HCT116 (cell line): ENCODE results near the gene RBMS1. TPM values are rescaled to one million over a fixed set of nuclear protein-coding genes. Genes with fewer than 3 reads are reported as not detected.

ENCODE experiments used
- ATAC-seq: fragments of 200-7000 bp; cut with Tn5 transposase; 2 replicates; pipeline ENCODE4 v1.9.1; 2020; ENCODE audit warnings: mild to moderate bottlenecking, moderate library complexity
- BruUV-seq: library from RNA; stranded (reverse); fragments of 400-500 nt; replicated peaks from 2 replicates; lab custom pipeline; 2021; lab: Mats Ljungman, UMichigan
- CTCF ChIA-PET: fragments of 300-600 bp; sonication (Branson Sonifier 250); formaldehyde crosslinking; loops from one replicate; lab custom pipeline; 2021; ENCODE audit warnings: antibody characterized with exemption; lab: Charles Lee
- POLR2A ChIA-PET: fragments of 300-600, 350-600 bp; sonication (Branson Sonifier 250); formaldehyde crosslinking; loops from one replicate; lab custom pipeline; 2021; ENCODE audit warnings: antibody characterized with exemption; lab: Charles Lee
- RAD21 ChIA-PET, 2 experiments: fragments of 300-600 bp; sonication (Branson Sonifier 250); formaldehyde crosslinking; loops; one replicate each; lab custom pipeline; 2023; ENCODE audit warnings: low total read pairs in 2 of 2; ENCODE audit not compliant: uncharacterized antibody in 2 of 2, unreplicated experiment in 2 of 2, low non-redundant PET in 1 of 2; lab: Charles Lee
- DNase-seq: peaks from one replicate; pipeline ENCODE4 v3.0.0-alpha.2; 2010; ENCODE audit warnings: low read depth, low spot score
- H2AFZ ChIP-seq: fragments of 200-600 bp; shearing (Covaris generic), sonication (generic); 2 replicates; pipeline ENCODE4 v1.6.1; 2017; ENCODE audit warnings: low read depth, mixed run types, mixed read lengths, antibody characterized with exemption, low read length; ENCODE audit not compliant: poor library complexity, severe bottlenecking
- H3K27ac ChIP-seq: 2 replicates; pipeline ENCODE4 v1.5.1; 2012; ENCODE audit warnings: low read depth, low read length
- H3K27me3 ChIP-seq: fragments of 200-600 bp; sonication (generic); 2 replicates; pipeline ENCODE4 v1.6.1; 2016; ENCODE audit warnings: mixed run types, low read length, mixed read lengths; ENCODE audit not compliant: insufficient read depth
- H3K36me3 ChIP-seq, 2 experiments: fragments of 200-500 bp in 1 of 2; fragments of 200-600 bp in 1 of 2; sonication (Bioruptor generic) in 1 of 2; sonication (generic) in 1 of 2; 2 replicates each; pipeline versions ENCODE4 v1.5.1 to v1.6.1; 2014 to 2016; ENCODE audit warnings: low read length in 2 of 2, inconsistent platforms in 1 of 2, mixed read lengths in 1 of 2, mixed run types in 1 of 2; ENCODE audit not compliant: insufficient read depth in 2 of 2, control insufficient read depth in 1 of 2
- H3K4me1 ChIP-seq, 2 experiments: fragments of 200-600 bp in 1 of 2; sonication (generic) in 1 of 2; 2 replicates each; pipeline versions ENCODE4 v1.5.1 to v1.6.1; 2012 to 2017; ENCODE audit warnings: low read length in 2 of 2, inconsistent platforms in 1 of 2, mild to moderate bottlenecking in 1 of 2, mixed read lengths in 1 of 2, mixed run types in 1 of 2, moderate library complexity in 1 of 2; ENCODE audit not compliant: insufficient read depth in 2 of 2, control insufficient read depth in 1 of 2
- H3K4me2 ChIP-seq: fragments of 200-600 bp; sonication (generic); 2 replicates; pipeline ENCODE4 v1.6.1; 2017; ENCODE audit warnings: mixed run types, low read length, mixed read lengths
- H3K4me3 ChIP-seq, 2 experiments: fragments of 200-600 bp in 1 of 2; sonication (generic) in 1 of 2; replicated peaks in 1 of 2; 2 replicates each; pipeline ENCODE4 v1.5.1; 2011 to 2016; ENCODE audit warnings: low read length in 2 of 2, control low read depth in 1 of 2, low read depth in 1 of 2, mild to moderate bottlenecking in 1 of 2, mixed read lengths in 1 of 2, mixed run types in 1 of 2
- H3K79me2 ChIP-seq: fragments of 200-600 bp; sonication (generic); 2 replicates; pipeline ENCODE4 v1.6.1; 2017; ENCODE audit warnings: mild to moderate bottlenecking, mixed run types, low read length, moderate library complexity, mixed read lengths; ENCODE audit not compliant: insufficient read depth
- H3K9ac ChIP-seq: fragments of 200-600 bp; sonication (generic); 2 replicates; pipeline ENCODE4 v1.6.1; 2016; ENCODE audit warnings: low read length, mixed read lengths
- H3K9me2 ChIP-seq: fragments of 200-600 bp; sonication (generic), shearing (Covaris generic); 2 replicates; pipeline ENCODE4 v1.6.1; 2017; ENCODE audit warnings: mixed run types, mild to moderate bottlenecking, moderate library complexity; ENCODE audit not compliant: insufficient read depth
- H3K9me3 ChIP-seq, 2 experiments: fragments of 200-500 bp in 1 of 2; fragments of 200-600 bp in 1 of 2; sonication (Bioruptor generic) in 1 of 2; sonication (generic) in 1 of 2; 2 replicates each; pipeline ENCODE4 v1.6.1; 2014 to 2017; ENCODE audit warnings: low read length in 2 of 2, mixed read lengths in 2 of 2, inconsistent platforms in 1 of 2, low read depth in 1 of 2, mild to moderate bottlenecking in 1 of 2, mixed run types in 1 of 2, moderate library complexity in 1 of 2; ENCODE audit not compliant: control insufficient read depth in 1 of 2, insufficient read depth in 1 of 2
- H4K20me1 ChIP-seq: fragments of 200-600 bp; sonication (generic), shearing (Covaris generic); 2 replicates; pipeline ENCODE4 v1.6.1; 2017; ENCODE audit warnings: mixed run types, mild to moderate bottlenecking, moderate library complexity; ENCODE audit not compliant: insufficient read depth
- CEBPB ChIP-seq: IDR thresholded peaks from 2 replicates; pipeline ENCODE4 v1.6.1; 2012; ENCODE audit warnings: low read depth
- CTCF ChIP-seq, 3 experiments: fragments of 200-600 bp in 1 of 3; sonication (generic) in 1 of 3; IDR thresholded peaks in 2 of 3; conservative IDR thresholded peaks in 1 of 3; 2 replicates each; pipeline ENCODE4 v1.5.1; 2012 to 2017; ENCODE audit warnings: low read depth in 2 of 3, low read length in 2 of 3, antibody characterized with exemption in 1 of 3, borderline replicate concordance in 1 of 3, control low read depth in 1 of 3, mild to moderate bottlenecking in 1 of 3, mixed read lengths in 1 of 3, mixed run types in 1 of 3, moderate library complexity in 1 of 3; ENCODE audit not compliant: insufficient read depth in 1 of 3
- EGR1 ChIP-seq: IDR thresholded peaks from 2 replicates; pipeline ENCODE4 v1.6.1; 2012; ENCODE audit warnings: low read depth
- ELF1 ChIP-seq: IDR thresholded peaks from 2 replicates; pipeline ENCODE4 v1.6.1; 2012; ENCODE audit warnings: low read depth, borderline replicate concordance
- JUND ChIP-seq: IDR thresholded peaks from 2 replicates; pipeline ENCODE4 v1.6.1; 2012
- MAX ChIP-seq: IDR thresholded peaks from 2 replicates; pipeline ENCODE4 v1.6.1; 2012
- POLR2A ChIP-seq: IDR thresholded peaks from 2 replicates; pipeline ENCODE4 v1.7.0; 2011; ENCODE audit warnings: borderline replicate concordance; ENCODE audit not compliant: insufficient read depth, insufficient read length; ENCODE audit errors: extremely low read depth
- POLR2AphosphoS5 ChIP-seq: IDR thresholded peaks from 2 replicates; pipeline ENCODE4 v1.6.1; 2011; ENCODE audit warnings: mild to moderate bottlenecking, low read depth, low read length, moderate library complexity
- REST ChIP-seq: IDR thresholded peaks from 2 replicates; pipeline ENCODE4 v1.6.1; 2012; ENCODE audit warnings: low read depth
- SP1 ChIP-seq: IDR thresholded peaks from 2 replicates; pipeline ENCODE4 v1.6.1; 2012; ENCODE audit warnings: low read depth
- TCF7L2 ChIP-seq: IDR thresholded peaks from 2 replicates; pipeline ENCODE4 v1.7.0; 2011; ENCODE audit warnings: borderline replicate concordance, inconsistent platforms; ENCODE audit not compliant: insufficient read depth, insufficient read length; ENCODE audit errors: extremely low read depth
- ZFX ChIP-seq: fragments of 450-650 bp; IDR thresholded peaks from 2 replicates; pipeline ENCODE4 v1.6.1; 2017
- intact Hi-C: fragments of 100-400 bp; cut with micrococcal nuclease; formaldehyde crosslinking; loops from 2 replicates; pipeline ENCODE4 v1.10.0; 2022
- total RNA-seq: library from RNA; stranded (reverse); gene quantifications from one replicate; pipeline ENCODE4 v1.2.1, GENCODE V29; 2021; ENCODE audit not compliant: unreplicated experiment
- TF ChIP-seq, protein P1 (sequence below): IDR thresholded peaks from 2 replicates; pipeline ENCODE4 v1.6.1; 2012
- TF ChIP-seq, protein P2 (sequence below): IDR thresholded peaks from 2 replicates; pipeline ENCODE4 v1.6.1; 2011; ENCODE audit warnings: mild to moderate bottlenecking, low read length, moderate library complexity; ENCODE audit not compliant: insufficient replicate concordance; ENCODE audit errors: extremely low read depth

Gene RBMS1
- total RNA-seq, 1 experiment from 2014 or later, result 17.6 TPM

DNA sequence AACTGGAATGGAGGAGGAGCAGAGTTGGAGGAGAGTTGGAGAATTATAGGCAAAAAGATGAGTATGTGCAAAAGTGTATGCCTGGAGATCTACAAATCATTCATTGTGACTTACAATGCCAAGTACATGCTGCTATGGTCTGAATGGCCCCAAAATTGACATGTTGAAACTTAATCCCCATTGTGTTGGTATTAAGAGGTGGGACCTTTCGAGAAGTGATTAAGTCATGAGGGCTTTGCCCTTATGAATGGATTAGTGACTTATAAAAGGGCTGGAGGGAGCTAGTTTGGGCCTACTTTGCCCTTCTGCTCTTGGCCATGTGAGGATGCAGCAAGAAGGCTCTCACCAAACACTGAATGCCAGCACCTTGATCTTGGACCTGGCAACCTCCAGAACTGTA is 6.3 kb upstream of the RBMS1 start:
- no peak overlapping the region for H3K27ac ChIP-seq
- H3K79me2 ChIP-seq, result no peaks in the 10 kb centered on the region
- no TSS peak for BruUV-seq
- no peak overlapping the region for H3K9ac ChIP-seq
- TF ChIP-seq, protein P1, sequence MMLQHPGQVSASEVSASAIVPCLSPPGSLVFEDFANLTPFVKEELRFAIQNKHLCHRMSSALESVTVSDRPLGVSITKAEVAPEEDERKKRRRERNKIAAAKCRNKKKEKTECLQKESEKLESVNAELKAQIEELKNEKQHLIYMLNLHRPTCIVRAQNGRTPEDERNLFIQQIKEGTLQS, result no peak
- TF ChIP-seq, protein P2, sequence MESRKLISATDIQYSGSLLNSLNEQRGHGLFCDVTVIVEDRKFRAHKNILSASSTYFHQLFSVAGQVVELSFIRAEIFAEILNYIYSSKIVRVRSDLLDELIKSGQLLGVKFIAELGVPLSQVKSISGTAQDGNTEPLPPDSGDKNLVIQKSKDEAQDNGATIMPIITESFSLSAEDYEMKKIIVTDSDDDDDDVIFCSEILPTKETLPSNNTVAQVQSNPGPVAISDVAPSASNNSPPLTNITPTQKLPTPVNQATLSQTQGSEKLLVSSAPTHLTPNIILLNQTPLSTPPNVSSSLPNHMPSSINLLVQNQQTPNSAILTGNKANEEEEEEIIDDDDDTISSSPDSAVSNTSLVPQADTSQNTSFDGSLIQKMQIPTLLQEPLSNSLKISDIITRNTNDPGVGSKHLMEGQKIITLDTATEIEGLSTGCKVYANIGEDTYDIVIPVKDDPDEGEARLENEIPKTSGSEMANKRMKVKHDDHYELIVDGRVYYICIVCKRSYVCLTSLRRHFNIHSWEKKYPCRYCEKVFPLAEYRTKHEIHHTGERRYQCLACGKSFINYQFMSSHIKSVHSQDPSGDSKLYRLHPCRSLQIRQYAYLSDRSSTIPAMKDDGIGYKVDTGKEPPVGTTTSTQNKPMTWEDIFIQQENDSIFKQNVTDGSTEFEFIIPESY, result no peak
- TF ChIP-seq MAX (no peak), ELF1 (no peak), JUND (no peak), CEBPB (no peak), REST (no peak), SP1 (no peak), EGR1 (no peak), TCF7L2 (no peak), CTCF (IDR thresholded peaks at IDR 0.05 in 2 of 3, conservative IDR thresholded peaks at IDR 0.05 in 1 of 3; ENCODE audit: borderline replicate concordance in 1 of 3, insufficient read depth in 1 of 3, low read depth in 2 of 3, low read length in 2 of 3) (no peak), ZFX (no peak), POLR2A (no peak), POLR2AphosphoS5 (no peak)
- no peaks in the 10 kb centered on the region for H3K27me3 ChIP-seq
- H3K9me2 ChIP-seq, result no peaks in the 10 kb centered on the region
- no peaks in the 10 kb centered on the region for H3K36me3 ChIP-seq
- DNase-seq (no peak), ATAC-seq (no peak)
- no peaks in the 10 kb centered on the region for H3K4me1 ChIP-seq
- ChIA-PET CTCF (no interaction called here), RAD21 (no interaction called here), POLR2A (no interaction called here)
- H2AFZ ChIP-seq, result no peak overlapping the region
- H3K4me3 ChIP-seq, result no peak overlapping the region
- no peaks in the 10 kb centered on the region for H3K9me3 ChIP-seq
- no peaks in the 10 kb centered on the region for H4K20me1 ChIP-seq
- no peak overlapping the region for H3K4me2 ChIP-seq
- intact Hi-C loops, result no loop called here
